ENCODE measurements around the gene ROR1.

GRCh38 chr1:64077281-64077940 lies 303.6 kb downstream of the ROR1 start:
- no peak for TF ChIP-seq EP300 (IDR thresholded peaks at IDR 0.05; ENCODE audit: borderline replicate concordance in 1 of 2, low read depth in 1 of 2, low read length in 1 of 2)
- no peak for TF ChIP-seq CHD2 (IDR thresholded peaks at IDR 0.05; ENCODE audit: low read length, partially characterized antibody)
- TF ChIP-seq PBX3 (IDR thresholded peaks at IDR 0.05): no peak
- TF ChIP-seq ZBTB33 (IDR thresholded peaks at IDR 0.05; ENCODE audit: borderline replicate concordance, low read depth): no peak
- TF ChIP-seq RFX5 (IDR thresholded peaks at IDR 0.05; ENCODE audit: low read length): no peak
- TF ChIP-seq POLR2AphosphoS5 (IDR thresholded peaks at IDR 0.05; ENCODE audit: low read depth, low read length): no peak
- no peak for TF ChIP-seq CTCF (IDR thresholded peaks at IDR 0.05)
- TF ChIP-seq TAF1 (IDR thresholded peaks at IDR 0.05; ENCODE audit: borderline replicate concordance, low read depth, low read length): no peak
- TF ChIP-seq MAX (IDR thresholded peaks at IDR 0.05; ENCODE audit: low read depth): no peak
- TF ChIP-seq RAD21 (IDR thresholded peaks at IDR 0.05; ENCODE audit: low read length): no peak
